SW480 (cell line): ENCODE results near the gene MKLN1.
A peak's percentile ranks its signal among the peaks of the same experiment; 100 is the strongest.
"Not testable (repeated sequence)": the region's sequence is repeated elsewhere in the genome, so short reads cannot be mapped to it uniquely, and the experiment has no call there.

Experiments
- DNase-seq: peaks from one replicate; pipeline ENCODE4 v3.0.0-alpha.2; 2016; ENCODE audit warnings: low spot score

MKLN1 gene

GRCh38 chr7:131312838-131313237, 14.8 kb upstream of the MKLN1 start:
- DNase-seq = no peak

GRCh38 chr7:131320603-131321002, 7.1 kb upstream of the MKLN1 start:
- DNase-seq = no peak

- DNase-seq = no peak
Measured at GRCh38 chr7:131321656-131322055, 6.0 kb upstream of the MKLN1 start.

GRCh38 chr7:131322061-131322460, 5.6 kb upstream of the MKLN1 start:
- DNase-seq = no peak

- DNase-seq = no peak
Measured at GRCh38 chr7:131322861-131323260, 4.8 kb upstream of the MKLN1 start.

GRCh38 chr7:131325179-131325840, 2.4 kb upstream of the MKLN1 start:
- DNase-seq = no peak

GRCh38 chr7:131326576-131326975, 1.1 kb upstream of the MKLN1 start:
- peak; percentile 19 for DNase-seq

- DNase-seq = peak; percentile 70
Measured at GRCh38 chr7:131327049-131327625, 539 bp upstream of the MKLN1 start.

- peak; percentile 37 for DNase-seq
Measured at GRCh38 chr7:131328377-131329175, 900 bp downstream of the MKLN1 start.

GRCh38 chr7:131329176-131329570, 1.5 kb downstream of the MKLN1 start:
- no peak for DNase-seq

GRCh38 chr7:131330299-131330698, 2.6 kb downstream of the MKLN1 start:
- no peak for DNase-seq

GRCh38 chr7:131331806-131332205, 4.1 kb downstream of the MKLN1 start:
- DNase-seq = no peak

- not testable (repeated sequence) for DNase-seq
Measured at GRCh38 chr7:131332729-131333128, 5.1 kb downstream of the MKLN1 start.

- no peak for DNase-seq
Measured at GRCh38 chr7:131335639-131336381, 8.1 kb downstream of the MKLN1 start.

GRCh38 chr7:131336956-131337355, 9.3 kb downstream of the MKLN1 start:
- peak; percentile 20 for DNase-seq

GRCh38 chr7:131338173-131338572, 10.5 kb downstream of the MKLN1 start:
- DNase-seq = no peak

GRCh38 chr7:131338691-131339390, 11.2 kb downstream of the MKLN1 start:
- no peak for DNase-seq

GRCh38 chr7:131341690-131342089, 14.0 kb downstream of the MKLN1 start:
- no peak for DNase-seq

- no peak for DNase-seq
Measured at GRCh38 chr7:131342864-131343442, 15.3 kb downstream of the MKLN1 start.

GRCh38 chr7:131346885-131347592, 19.4 kb downstream of the MKLN1 start:
- no peak for DNase-seq

- DNase-seq = no peak
Measured at GRCh38 chr7:131352032-131352431, 24.4 kb downstream of the MKLN1 start.
